Activated T-cell treated with anti-CD3 and anti-CD28 coated beads, Interleukin-2, amount 50 U/mL, for 48 hours (primary cell): ENCODE measurements around the gene CYSLTR2.

Experiments used
- DNase-seq, 2 experiments: peaks; one replicate each; pipeline ENCODE4 v3.0.0-alpha.2; 2020

CYSLTR2 gene, protein sequence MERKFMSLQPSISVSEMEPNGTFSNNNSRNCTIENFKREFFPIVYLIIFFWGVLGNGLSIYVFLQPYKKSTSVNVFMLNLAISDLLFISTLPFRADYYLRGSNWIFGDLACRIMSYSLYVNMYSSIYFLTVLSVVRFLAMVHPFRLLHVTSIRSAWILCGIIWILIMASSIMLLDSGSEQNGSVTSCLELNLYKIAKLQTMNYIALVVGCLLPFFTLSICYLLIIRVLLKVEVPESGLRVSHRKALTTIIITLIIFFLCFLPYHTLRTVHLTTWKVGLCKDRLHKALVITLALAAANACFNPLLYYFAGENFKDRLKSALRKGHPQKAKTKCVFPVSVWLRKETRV

DNA sequence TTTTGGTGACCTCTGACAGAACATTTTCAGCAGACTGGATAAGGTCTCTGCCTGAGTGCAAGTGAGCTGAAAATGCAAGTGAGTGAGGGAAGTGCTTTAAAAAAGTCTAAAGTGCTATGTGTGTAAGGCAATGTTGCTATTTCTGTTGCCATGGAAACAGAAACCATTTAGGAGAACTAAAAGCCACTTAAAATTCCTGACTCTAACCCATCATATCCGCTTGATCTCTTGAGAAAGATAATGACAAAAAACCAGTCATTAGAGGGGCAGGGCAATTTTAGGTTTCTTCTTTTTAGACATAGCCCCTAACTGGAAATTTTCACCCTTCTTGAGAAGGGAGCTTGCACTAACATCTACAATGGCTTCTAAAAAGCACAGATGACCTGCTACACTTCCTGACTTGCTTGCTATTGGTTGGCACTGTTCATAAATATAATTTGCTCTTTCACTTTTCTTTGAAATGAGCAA is at the start of gene CYSLTR2:
Gene CYSLTR2, plus strand, starts transcription at position 458 of the 468 bp plus-strand sequence. CDS start 52,889 bp downstream, outside the sequence.
- DNase-seq, result no peak

DNA sequence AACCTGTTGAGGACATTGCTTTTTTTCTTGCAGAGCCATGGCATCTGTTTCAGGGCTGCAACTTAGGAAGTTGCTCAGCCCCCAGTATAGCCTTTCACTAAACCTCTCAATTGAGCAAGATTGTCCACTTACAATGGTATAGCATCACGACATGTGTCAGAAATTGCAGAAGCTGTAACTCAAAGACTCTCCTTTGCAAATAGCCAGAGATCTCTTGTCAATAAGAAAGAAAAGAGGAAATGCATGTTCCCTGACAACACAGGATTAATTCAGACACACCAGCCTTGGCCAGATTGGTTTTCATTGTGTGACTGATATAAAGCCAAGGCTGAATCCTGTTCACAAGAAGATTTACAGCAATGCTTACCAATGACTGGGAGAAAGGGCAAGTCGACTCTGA is 38.7 kb upstream of the CYSLTR2 start:
- no peak for DNase-seq

GRCh38 chr13:48618937-48619336 is 34.8 kb upstream of the CYSLTR2 start:
- DNase-seq, result no peak

DNA sequence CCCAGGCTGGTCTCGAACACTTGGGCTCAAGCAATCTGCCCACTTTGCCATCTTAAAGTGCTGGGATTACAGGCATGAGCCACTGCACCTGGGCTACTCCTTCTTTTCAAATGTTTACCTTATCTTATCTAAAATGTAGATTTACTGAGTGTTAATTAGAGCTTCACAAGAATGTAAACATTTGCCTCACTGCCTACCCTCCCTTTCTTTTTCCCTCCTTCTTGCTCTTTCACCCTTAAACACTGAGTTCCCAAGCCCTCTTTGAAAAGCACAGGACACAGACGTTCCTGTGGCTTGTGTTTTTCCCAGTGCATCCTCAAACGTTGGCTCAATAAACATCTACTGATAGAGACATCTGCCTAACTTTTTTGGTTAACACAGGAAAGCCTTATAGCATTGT is 32.7 kb upstream of the CYSLTR2 start:
- no peak for DNase-seq

- no peak for DNase-seq
Measured at GRCh38 chr13:48624016-48624415, 29.7 kb upstream of the CYSLTR2 start.

GRCh38 chr13:48624858-48625257 is 28.9 kb upstream of the CYSLTR2 start:
- DNase-seq, result no peak

DNA sequence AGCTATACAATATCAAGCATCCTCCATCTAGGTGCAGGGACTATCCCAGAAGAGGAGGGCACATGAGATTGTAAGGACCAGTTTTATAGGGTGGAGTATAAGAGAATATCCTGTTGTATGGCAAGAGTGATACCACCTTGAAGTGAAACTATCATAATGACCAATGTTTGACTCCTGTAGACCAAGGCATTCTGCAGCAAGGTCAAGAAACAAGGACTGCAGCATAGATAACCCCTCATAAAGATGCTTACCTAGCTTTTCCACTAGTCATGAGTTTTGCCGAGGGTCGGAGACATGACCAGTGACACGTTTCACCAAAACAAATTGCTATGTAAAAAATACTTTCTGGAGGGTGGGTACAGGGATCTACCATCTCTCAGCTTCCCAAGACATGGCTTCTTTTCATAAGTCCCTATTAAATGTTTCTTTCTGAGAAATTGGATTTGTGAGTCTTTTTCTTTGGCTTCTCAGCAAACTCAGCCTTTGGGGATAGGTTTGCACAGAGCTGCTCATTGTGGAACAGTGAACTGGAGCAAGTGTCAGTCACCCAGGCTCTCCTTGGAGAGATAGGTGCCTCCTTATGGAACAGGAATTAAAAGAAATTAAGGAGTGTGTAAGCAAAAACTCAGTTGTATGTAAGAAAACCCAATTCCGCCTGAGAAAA is 28.2 kb upstream of the CYSLTR2 start:
- DNase-seq, result no peak

DNA sequence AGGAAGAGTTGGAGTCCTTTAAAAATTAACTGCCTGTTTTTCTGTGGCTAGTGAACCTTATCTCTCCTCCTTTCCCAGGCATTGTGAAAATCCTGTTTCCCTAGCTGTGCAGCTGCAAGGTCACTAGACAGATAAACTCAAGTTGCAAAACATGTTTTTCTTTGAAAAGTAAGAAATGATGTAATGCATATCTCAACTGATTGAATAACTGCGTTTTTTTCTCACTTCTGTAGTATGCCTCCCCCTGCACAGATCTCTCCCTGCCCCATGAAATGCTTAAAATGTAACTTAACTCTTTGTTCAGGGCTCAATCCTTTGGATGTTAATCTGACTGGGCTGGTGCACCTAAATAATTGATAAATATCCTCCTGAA is 27.7 kb upstream of the CYSLTR2 start:
- DNase-seq, result no peak

- DNase-seq, result no peak
Measured at GRCh38 chr13:48626726-48627451, 26.8 kb upstream of the CYSLTR2 start.

DNA sequence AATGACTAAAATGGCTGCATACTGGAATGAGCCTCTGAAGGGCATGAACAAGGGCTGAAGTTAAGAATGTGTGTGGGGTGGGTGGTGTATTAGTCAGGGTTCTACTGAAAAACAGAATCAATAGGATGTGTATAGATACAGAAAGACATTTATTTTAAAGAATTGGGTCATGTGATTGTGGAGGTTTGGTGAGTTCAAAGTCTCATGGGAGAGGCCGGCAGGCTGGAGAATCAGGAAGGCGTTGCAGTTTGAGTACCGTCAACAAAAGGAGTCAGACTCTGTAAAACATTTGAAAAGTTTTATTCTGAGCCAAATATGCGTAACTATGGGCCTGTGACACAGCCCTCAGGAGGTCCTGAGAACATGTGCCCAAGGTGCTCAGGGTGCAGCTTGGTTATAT is 24.5 kb upstream of the CYSLTR2 start:
- no peak for DNase-seq

DNA sequence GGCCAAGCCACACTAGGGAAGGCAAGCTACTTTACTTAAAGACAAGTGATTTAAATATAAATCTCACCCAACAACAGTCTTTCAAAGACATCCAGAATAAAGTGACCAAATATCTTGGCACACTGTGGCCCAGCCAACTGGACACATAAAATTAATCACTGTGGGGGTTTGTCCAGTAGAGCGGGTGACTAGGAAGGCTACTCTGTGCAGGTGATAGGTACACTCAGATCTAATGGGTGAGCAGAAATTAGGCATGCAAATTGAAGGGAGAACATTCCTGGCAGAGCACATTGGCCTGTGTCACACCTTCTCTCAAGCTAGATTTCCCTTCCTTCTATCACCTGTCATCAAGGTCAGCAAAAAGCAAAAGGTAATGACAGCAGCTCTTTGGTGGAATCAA is 23.4 kb upstream of the CYSLTR2 start:
- DNase-seq, result no peak

- DNase-seq, result no peak
Measured at GRCh38 chr13:48630773-48631172, 23.0 kb upstream of the CYSLTR2 start.

GRCh38 chr13:48631441-48631840 is 22.3 kb upstream of the CYSLTR2 start:
- DNase-seq, result no peak

DNA sequence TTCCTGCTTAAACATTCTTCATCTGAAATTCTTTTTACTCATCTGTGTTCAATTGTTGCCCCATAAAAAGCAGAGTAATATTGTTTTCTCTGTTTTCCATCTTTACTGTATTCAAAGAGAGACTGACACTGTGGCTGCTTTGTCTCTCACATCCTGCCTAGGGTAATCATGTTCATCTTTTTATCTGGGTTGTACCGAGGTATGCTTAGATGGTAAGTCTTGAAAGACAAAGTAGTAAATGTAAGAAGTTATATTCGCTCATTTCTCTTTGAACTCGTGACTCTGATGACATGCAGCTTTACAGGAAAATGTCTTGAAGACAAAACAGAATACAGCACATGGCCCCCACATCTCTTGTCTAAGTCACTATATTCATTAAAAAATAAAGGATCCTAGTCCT is 20.0 kb upstream of the CYSLTR2 start:
- no peak for DNase-seq

GRCh38 chr13:48634636-48635035 is 19.1 kb upstream of the CYSLTR2 start:
- DNase-seq, result no peak

- no peak for DNase-seq
Measured at GRCh38 chr13:48635478-48635877, 18.3 kb upstream of the CYSLTR2 start.

GRCh38 chr13:48636550-48636949 is 17.2 kb upstream of the CYSLTR2 start:
- DNase-seq, result no peak

- no peak for DNase-seq
Measured at GRCh38 chr13:48637601-48638000, 16.1 kb upstream of the CYSLTR2 start.

- no peak for DNase-seq
Measured at GRCh38 chr13:48640767-48641166, 13.0 kb upstream of the CYSLTR2 start.

DNA sequence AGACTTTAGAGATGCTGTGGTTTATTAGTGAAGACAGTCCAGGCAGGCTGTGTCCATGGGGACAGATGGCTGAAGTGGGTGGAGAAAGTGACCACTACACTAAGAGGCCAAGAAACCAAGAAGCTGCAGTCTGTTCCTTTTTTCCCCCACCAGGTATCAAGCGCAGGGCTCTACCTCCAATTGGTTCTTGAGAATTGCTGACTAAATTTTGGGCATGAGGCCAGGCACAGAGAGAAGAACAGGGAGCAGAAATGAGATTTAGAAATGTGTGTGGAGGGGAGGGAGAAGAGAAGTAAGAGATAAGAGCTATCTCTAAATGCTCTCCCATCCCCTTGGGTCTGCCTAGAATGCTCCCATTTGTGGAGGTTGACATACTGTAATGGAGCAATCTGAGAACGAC is 12.3 kb upstream of the CYSLTR2 start:
- DNase-seq, result no peak

DNA sequence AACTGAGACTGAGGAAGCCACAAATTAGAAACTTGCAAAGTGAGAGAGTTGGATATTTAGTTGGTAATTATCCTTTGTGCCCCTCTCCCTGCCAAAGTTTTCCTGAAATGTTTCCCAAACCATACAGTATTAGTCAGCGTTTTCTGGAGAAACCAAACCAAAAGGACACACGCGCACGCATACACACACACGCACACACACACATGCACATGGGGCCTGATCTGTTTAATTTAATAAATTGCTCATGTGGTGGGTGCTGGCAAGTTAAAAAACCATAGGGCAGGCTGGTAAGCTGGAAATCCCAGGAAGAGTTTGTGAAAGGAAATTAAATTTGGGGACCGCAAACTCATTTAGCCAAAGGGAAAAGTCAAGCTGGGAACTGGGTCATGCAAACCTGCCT is 11.7 kb upstream of the CYSLTR2 start:
- DNase-seq, result no peak

- DNase-seq, result no peak
Measured at GRCh38 chr13:48643159-48643558, 10.6 kb upstream of the CYSLTR2 start.

DNA sequence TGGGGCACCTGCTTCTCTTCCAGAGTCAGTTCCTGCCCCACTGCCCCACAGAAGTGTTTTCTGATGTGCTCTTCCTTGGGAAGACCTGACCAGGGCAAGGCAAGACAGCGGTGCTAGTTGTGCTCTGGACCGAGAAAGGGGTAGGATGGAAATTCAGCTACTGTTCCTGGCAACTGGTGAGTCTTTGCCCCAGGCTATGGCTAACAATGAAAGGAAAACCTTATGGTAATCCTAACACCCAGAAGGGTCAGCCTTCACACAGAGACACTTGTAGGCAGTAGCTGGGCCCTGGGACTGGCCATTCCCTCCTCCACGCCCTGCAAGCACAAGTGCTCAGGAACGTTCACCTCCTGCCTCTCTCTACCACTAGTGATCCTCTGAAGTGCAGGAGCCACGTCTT is 9.6 kb upstream of the CYSLTR2 start:
- DNase-seq, result no peak

DNA sequence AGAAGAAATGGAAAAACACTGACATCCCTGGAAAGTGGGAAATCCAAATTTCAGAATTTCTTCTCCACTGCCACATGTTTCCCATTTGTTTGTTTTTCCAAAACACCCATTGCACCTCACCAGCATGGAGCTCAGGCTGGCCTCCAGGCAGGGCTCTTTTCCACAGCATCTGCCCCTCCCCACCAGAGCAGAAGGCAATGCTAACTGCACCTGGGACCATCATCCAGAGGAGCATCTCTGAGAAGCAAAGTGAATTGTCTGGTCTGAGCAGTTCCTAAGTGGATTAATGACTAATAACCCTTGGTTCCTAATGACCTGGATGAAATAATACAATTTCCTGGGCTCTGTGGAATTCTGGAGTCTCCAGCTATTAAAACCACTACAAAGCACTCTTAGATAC is 8.8 kb upstream of the CYSLTR2 start:
- no peak for DNase-seq
